Measurements from ENCODE around the gene TXNDC12. TPM values are rescaled to one million over a fixed set of nuclear protein-coding genes. Genes with fewer than 3 reads are reported as not detected.

The TXNDC12 gene
- total and polyA plus RNA-seq, 9 of the 15 experiments (the other 6 are each of a cell fraction or from before 2014, with no cell fraction given) = 17.0 to 60.8 (median 37.8) TPM

GRCh38 chr1:52056163-52056936, 1.4 kb upstream of the TXNDC12 start, which contains the start of gene BTF3L4 (continued):
- TF ChIP-seq, protein P1, sequence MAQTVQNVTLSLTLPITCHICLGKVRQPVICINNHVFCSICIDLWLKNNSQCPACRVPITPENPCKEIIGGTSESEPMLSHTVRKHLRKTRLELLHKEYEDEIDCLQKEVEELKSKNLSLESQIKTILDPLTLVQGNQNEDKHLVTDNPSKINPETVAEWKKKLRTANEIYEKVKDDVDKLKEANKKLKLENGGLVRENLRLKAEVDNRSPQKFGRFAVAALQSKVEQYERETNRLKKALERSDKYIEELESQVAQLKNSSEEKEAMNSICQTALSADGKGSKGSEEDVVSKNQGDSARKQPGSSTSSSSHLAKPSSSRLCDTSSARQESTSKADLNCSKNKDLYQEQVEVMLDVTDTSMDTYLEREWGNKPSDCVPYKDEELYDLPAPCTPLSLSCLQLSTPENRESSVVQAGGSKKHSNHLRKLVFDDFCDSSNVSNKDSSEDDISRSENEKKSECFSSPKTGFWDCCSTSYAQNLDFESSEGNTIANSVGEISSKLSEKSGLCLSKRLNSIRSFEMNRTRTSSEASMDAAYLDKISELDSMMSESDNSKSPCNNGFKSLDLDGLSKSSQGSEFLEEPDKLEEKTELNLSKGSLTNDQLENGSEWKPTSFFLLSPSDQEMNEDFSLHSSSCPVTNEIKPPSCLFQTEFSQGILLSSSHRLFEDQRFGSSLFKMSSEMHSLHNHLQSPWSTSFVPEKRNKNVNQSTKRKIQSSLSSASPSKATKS (CRISPR knock-in tag; IDR thresholded peaks at IDR 0.05) = no peak
- TF ChIP-seq RBM34 (IDR thresholded peaks at IDR 0.05; ENCODE audit: borderline replicate concordance, insufficient read depth, low read length) (no peak), ZBTB2 (IDR thresholded peaks at IDR 0.05) (0 out of 2 replicates have a peak, but pooled peaks have one; percentile 38), MCM2 (IDR thresholded peaks at IDR 0.05; ENCODE audit: low read depth) (no peak), ZNF274 (IDR thresholded peaks at IDR 0.05; ENCODE audit: borderline replicate concordance, low read depth, low read length) (no peak), CTCF (IDR thresholded peaks at IDR 0.05 in 2 of 3, conservative IDR thresholded peaks at IDR 0.05 in 1 of 3; ENCODE audit: insufficient read depth in 2 of 3, low read depth in 1 of 3, low read length in 3 of 3) (peak in 1 of 3 experiments; percentile 20; a peak in 1 of 6 replicates), CBX3 (IDR thresholded peaks at IDR 0.05; ENCODE audit: borderline replicate concordance in 1 of 2, low read length in 2 of 2) (peak in 1 of 2 experiments; percentile 14; a peak in 1 of 3 replicates), MTF1 (CRISPR knock-in tag; IDR thresholded peaks at IDR 0.05; ENCODE audit: borderline replicate concordance) (no peak), GATAD2B (IDR thresholded peaks at IDR 0.05; ENCODE audit: borderline replicate concordance) (no peak), POLR3A (IDR thresholded peaks at IDR 0.05; ENCODE audit: borderline replicate concordance, extremely low read depth, insufficient read depth, insufficient read length) (no peak), ZNF124 (CRISPR knock-in tag; IDR thresholded peaks at IDR 0.05) (no peak), HNRNPUL1 (IDR thresholded peaks at IDR 0.05; ENCODE audit: low read length) (no peak), ZNF174 (CRISPR knock-in tag; IDR thresholded peaks at IDR 0.05) (no peak), TAL1 (IDR thresholded peaks at IDR 0.05) (0 out of 2 replicates have a peak, but pooled peaks have one; percentile 9), ZNF75A (CRISPR knock-in tag; IDR thresholded peaks at IDR 0.05) (no peak), ILF3 (IDR thresholded peaks at IDR 0.05; ENCODE audit: borderline replicate concordance) (no peak), ZNF165 (CRISPR knock-in tag; IDR thresholded peaks at IDR 0.05; ENCODE audit: borderline replicate concordance) (no peak), NONO (IDR thresholded peaks at IDR 0.05; ENCODE audit: low read depth in 2 of 2, low read length in 1 of 2) (peak; percentile 10 to 43; a peak in 2 of 4 replicates), ZNF707 (CRISPR knock-in tag; conservative IDR thresholded peaks at IDR 0.05) (no peak)
- TF ChIP-seq, protein P2, sequence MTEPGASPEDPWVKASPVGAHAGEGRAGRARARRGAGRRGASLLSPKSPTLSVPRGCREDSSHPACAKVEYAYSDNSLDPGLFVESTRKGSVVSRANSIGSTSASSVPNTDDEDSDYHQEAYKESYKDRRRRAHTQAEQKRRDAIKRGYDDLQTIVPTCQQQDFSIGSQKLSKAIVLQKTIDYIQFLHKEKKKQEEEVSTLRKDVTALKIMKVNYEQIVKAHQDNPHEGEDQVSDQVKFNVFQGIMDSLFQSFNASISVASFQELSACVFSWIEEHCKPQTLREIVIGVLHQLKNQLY (CRISPR knock-in tag; conservative IDR thresholded peaks at IDR 0.05) = no peak
